GM23338 (cell line): ENCODE data around the gene RIC8B. TPM values are rescaled to one million over a fixed set of nuclear protein-coding genes. Genes with fewer than 3 reads are reported as not detected.
A peak's percentile ranks its signal among the peaks of the same experiment; 100 is the strongest.

Experiments
- ATAC-seq: fragments of 200-7000 bp; cut with Tn5 transposase; 3 replicates; pipeline ENCODE4 v1.9.1; 2020
- DNase-seq: peaks from one replicate; pipeline ENCODE4 v3.0.0-alpha.2; 2015; ENCODE audit warnings: low spot score
- H2AFZ ChIP-seq: fragments of 200-600 bp; sonication (generic); 2 replicates; pipeline ENCODE4 v1.8.0; 2016; ENCODE audit warnings: antibody characterized with exemption, mild to moderate bottlenecking, moderate library complexity
- H3F3A ChIP-seq: fragments of 200-600 bp; sonication (generic); replicated peaks from 2 replicates; pipeline ENCODE4 v1.8.0; 2017; ENCODE audit warnings: antibody characterized with exemption, mixed run types, low read depth
- H3K27ac ChIP-seq: fragments of 200-600 bp; sonication (generic); 2 replicates; pipeline ENCODE4 v1.6.1; 2016; ENCODE audit warnings: low read depth
- H3K27me3 ChIP-seq: fragments of 200-600 bp; sonication (generic); 2 replicates; pipeline ENCODE4 v1.8.0; 2016; ENCODE audit warnings: mild to moderate bottlenecking, mixed run types, moderate library complexity; ENCODE audit not compliant: insufficient read depth
- H3K36me3 ChIP-seq: fragments of 200-600 bp; sonication (generic); 2 replicates; pipeline ENCODE4 v1.8.0; 2016; ENCODE audit warnings: mild to moderate bottlenecking; ENCODE audit not compliant: insufficient read depth
- H3K4me1 ChIP-seq: fragments of 200-600 bp; sonication (generic); 2 replicates; pipeline ENCODE4 v1.8.0; 2016; ENCODE audit warnings: mild to moderate bottlenecking, moderate library complexity; ENCODE audit not compliant: insufficient read depth
- H3K4me2 ChIP-seq: fragments of 200-600 bp; sonication (generic); 2 replicates; pipeline ENCODE4 v1.7.1; 2017; ENCODE audit warnings: mixed run types
- H3K4me3 ChIP-seq: fragments of 200-600 bp; sonication (generic); 2 replicates; pipeline ENCODE4 v1.6.1; 2016; ENCODE audit warnings: mixed run types
- H3K79me2 ChIP-seq: fragments of 200-600 bp; sonication (generic); replicated peaks from 2 replicates; pipeline ENCODE4 v1.8.0; 2017; ENCODE audit warnings: mild to moderate bottlenecking; ENCODE audit not compliant: insufficient read depth
- H3K9me2 ChIP-seq: fragments of 200-600 bp; sonication (generic); 2 replicates; pipeline ENCODE4 v1.8.0; 2017; ENCODE audit not compliant: insufficient read depth
- H4K20me1 ChIP-seq: fragments of 200-600 bp; sonication (generic); replicated peaks from 2 replicates; pipeline ENCODE4 v1.8.0; 2017; ENCODE audit warnings: mild to moderate bottlenecking; ENCODE audit not compliant: insufficient read depth
- H3K27ac Mint-ChIP-seq: 2 replicates; pipeline ENCODE4 v1.8.0; 2020; ENCODE audit warnings: inconsistent platforms, mild to moderate bottlenecking, moderate library complexity, mixed read lengths
- H3K27me3 Mint-ChIP-seq: 3 replicates; pipeline ENCODE4 v1.8.0; 2022; ENCODE audit warnings: low read depth, mild to moderate bottlenecking, moderate library complexity, mixed read lengths, inconsistent platforms; ENCODE audit not compliant: insufficient read depth, poor library complexity
- H3K36me3 Mint-ChIP-seq: 3 replicates; pipeline ENCODE4 v1.8.0; 2021; ENCODE audit warnings: low read depth, mild to moderate bottlenecking, inconsistent platforms, moderate library complexity, mixed read lengths
- H3K4me1 Mint-ChIP-seq: 3 replicates; pipeline ENCODE4 v1.8.0; 2020; ENCODE audit warnings: mild to moderate bottlenecking, inconsistent platforms, mixed read lengths
- H3K4me3 Mint-ChIP-seq: 3 replicates; pipeline ENCODE4 v1.8.0; 2021; ENCODE audit warnings: moderate library complexity, mild to moderate bottlenecking, inconsistent platforms, mixed read lengths
- H3K9me3 Mint-ChIP-seq: 3 replicates; pipeline ENCODE4 v1.8.0; 2020; ENCODE audit warnings: moderate library complexity, mild to moderate bottlenecking, inconsistent platforms, mixed read lengths
- CREB1 ChIP-seq: fragments of 250-450 bp; sonication (Bioruptor Pico); IDR thresholded peaks from 2 replicates; pipeline ENCODE4 v1.5.0; 2020; ENCODE audit warnings: low read depth, mild to moderate bottlenecking, moderate library complexity
- CTCF ChIP-seq, 2 experiments: fragments of 200-600 bp in 1 of 2; sonication (generic) in 1 of 2; conservative IDR thresholded peaks; 2 replicates each; pipeline versions ENCODE4 v1.5.1 to v1.6.1; 2016 to 2017; ENCODE audit warnings: antibody characterized with exemption in 2 of 2, low read depth in 2 of 2, mild to moderate bottlenecking in 2 of 2, moderate library complexity in 1 of 2
- ETS1 ChIP-seq: IDR thresholded peaks from 2 replicates; pipeline ENCODE4 v1.6.1; 2016; ENCODE audit warnings: antibody characterized with exemption
- EZH2phosphoT487 ChIP-seq: fragments of 200-600 bp; sonication (generic); IDR thresholded peaks from one replicate; pipeline ENCODE4 v1.8.1; 2018; ENCODE audit warnings: antibody characterized with exemption; ENCODE audit not compliant: unreplicated experiment
- NANOG ChIP-seq: IDR thresholded peaks from 2 replicates; pipeline ENCODE4 v1.6.1; 2016; ENCODE audit warnings: antibody characterized with exemption, borderline replicate concordance
- POLR2AphosphoS5 ChIP-seq: IDR thresholded peaks from 2 replicates; pipeline ENCODE4 v1.6.1; 2016; ENCODE audit warnings: antibody characterized with exemption, low read depth
- REST ChIP-seq: IDR thresholded peaks from one replicate; pipeline ENCODE4 v1.6.1; 2018; ENCODE audit warnings: antibody characterized with exemption; ENCODE audit not compliant: unreplicated experiment
- ZNF114 ChIP-seq: fragments of 250-450 bp; sonication (Bioruptor Pico); IDR thresholded peaks from 2 replicates; pipeline ENCODE4 v1.5.0; 2020; ENCODE audit warnings: mild to moderate bottlenecking, moderate library complexity
- ZNF331 ChIP-seq: fragments of 250-450 bp; sonication (Bioruptor Pico); IDR thresholded peaks from 2 replicates; pipeline ENCODE4 v1.5.0; 2020; ENCODE audit warnings: low read depth, mild to moderate bottlenecking, moderate library complexity
- ZNF462 ChIP-seq: fragments of 250-450 bp; sonication (Bioruptor Pico); IDR thresholded peaks from 2 replicates; pipeline ENCODE4 v1.5.0; 2020; ENCODE audit warnings: mild to moderate bottlenecking, moderate library complexity
- polyA plus RNA-seq: library from polyadenylated mRNA; unstranded; fragments of >200 nt; fragmentation: Nextera tagmentation; extraction: Ambion mirVana; gene quantifications from 2 replicates; pipeline ENCODE4 v1.2.1, GENCODE V29; 2016
- total RNA-seq: library from RNA; depleted of rRNA; stranded (reverse); fragments of >200 nt; shearing (Covaris generic); gene quantifications from 2 replicates; pipeline ENCODE4 v1.2.3, GENCODE V29; 2014

The RIC8B gene
- total and polyA plus RNA-seq, 2 experiments from 2014 or later: 12.3 to 25.5 TPM

- no peaks in the 10 kb centered on the region for H3K27me3 ChIP-seq
- TF ChIP-seq ZNF331 (CRISPR knock-in tag) (no peak), ZNF462 (CRISPR knock-in tag) (no peak), EZH2phosphoT487 (no peak), CREB1 (CRISPR knock-in tag) (no peak), ETS1 (no peak), REST (no peak), CTCF (conservative IDR thresholded peaks at IDR 0.05; ENCODE audit: low read depth in 2 of 2) (no peak), POLR2AphosphoS5 (no peak), ZNF114 (CRISPR knock-in tag) (no peak), NANOG (no peak)
- H3K4me3 ChIP-seq: no peak overlapping the region
- Mint-ChIP-seq H3K9me3 (no peaks in the 10 kb centered on the region), H3K4me1 (peaks cover 59% of the 10 kb centered on the region), H3K36me3 (peaks cover 7% of the 10 kb centered on the region), H3K27ac (no peak overlapping the region; the same call in none of the 2 replicates), H3K27me3 (no peaks in the 10 kb centered on the region), H3K4me3 (no peak overlapping the region)
- no peak overlapping the region for H3K27ac ChIP-seq
- DNase-seq: no peak
- peaks cover 100% of the 10 kb centered on the region for H3K79me2 ChIP-seq
- no peaks in the 10 kb centered on the region for H3K36me3 ChIP-seq
- no peaks in the 10 kb centered on the region for H3F3A ChIP-seq
- H4K20me1 ChIP-seq: peaks cover 54% of the 10 kb centered on the region
- ATAC-seq: no peak
- peaks cover 60% of the 10 kb centered on the region for H3K4me1 ChIP-seq
- H2AFZ ChIP-seq: no peak overlapping the region
- H3K9me2 ChIP-seq: no peaks in the 10 kb centered on the region
- H3K4me2 ChIP-seq: peak overlapping the region; percentile 54; the same call in 1 of the 2 replicates
These were observed 5.6 kb downstream of the RIC8B start for GRCh38 chr12:106780010-106780631.
